ENCODE data around the gene CDH5.

CDH5 gene

GRCh38 chr16:66353055-66353454, 13.4 kb upstream of the CDH5 start:
- DNase-seq (ENCODE audit: insufficient read length, low spot score) (no peak), FAIRE-seq (no peak)

GRCh38 chr16:66354034-66354909, 12.2 kb upstream of the CDH5 start:
- DNase-seq (ENCODE audit: insufficient read length, low spot score) (no peak), FAIRE-seq (no peak)

GRCh38 chr16:66355526-66355925, 11.0 kb upstream of the CDH5 start:
- no peak for FAIRE-seq

GRCh38 chr16:66357523-66357928, 9.0 kb upstream of the CDH5 start:
- FAIRE-seq (peak; percentile 76), DNase-seq (ENCODE audit: insufficient read length, low spot score) (peak; percentile 87)

More at GRCh38 chr16:66355526-66355925, 11.0 kb upstream of the CDH5 start:
- DNase-seq (ENCODE audit: insufficient read length, low spot score): no peak

- no peak for DNase-seq (ENCODE audit: insufficient read length, low spot score)
- no peak for FAIRE-seq
Observed at GRCh38 chr16:66358231-66358630, 8.3 kb upstream of the CDH5 start.

GRCh38 chr16:66359012-66359411, 7.5 kb upstream of the CDH5 start:
- FAIRE-seq (no peak), DNase-seq (ENCODE audit: insufficient read length, low spot score) (no peak)

GRCh38 chr16:66359811-66360608, 6.5 kb upstream of the CDH5 start:
- DNase-seq (ENCODE audit: insufficient read length, low spot score): no peak
- FAIRE-seq: peak; percentile 55

GRCh38 chr16:66360624-66361324, 5.7 kb upstream of the CDH5 start:
- DNase-seq (ENCODE audit: insufficient read length, low spot score) (no peak), FAIRE-seq (no peak)

GRCh38 chr16:66361604-66362135, 4.8 kb upstream of the CDH5 start:
- FAIRE-seq (no peak), DNase-seq (ENCODE audit: insufficient read length, low spot score) (no peak)

GRCh38 chr16:66363211-66363777, 3.2 kb upstream of the CDH5 start:
- DNase-seq (ENCODE audit: insufficient read length, low spot score): no peak
- no peak for FAIRE-seq

GRCh38 chr16:66364117-66364958, 2.2 kb upstream of the CDH5 start:
- no peak for DNase-seq (ENCODE audit: insufficient read length, low spot score)

GRCh38 chr16:66364959-66365306, 1.6 kb upstream of the CDH5 start:
- FAIRE-seq: no peak
- no peak for DNase-seq (ENCODE audit: insufficient read length, low spot score)

More at GRCh38 chr16:66364117-66364958, 2.2 kb upstream of the CDH5 start:
- FAIRE-seq: peak; percentile 38

- DNase-seq (ENCODE audit: insufficient read length, low spot score) (no peak), FAIRE-seq (no peak)
Observed at GRCh38 chr16:66365651-66366050, 840 bp upstream of the CDH5 start.

- DNase-seq (ENCODE audit: insufficient read length, low spot score) (no peak), FAIRE-seq (peak; percentile 40)
Observed at GRCh38 chr16:66367968-66368891, 1.7 kb downstream of the CDH5 start.

GRCh38 chr16:66369055-66369592, 2.6 kb downstream of the CDH5 start:
- no peak for DNase-seq (ENCODE audit: insufficient read length, low spot score)
- FAIRE-seq: no peak

- DNase-seq (ENCODE audit: insufficient read length, low spot score): no peak
- no peak for FAIRE-seq
Observed at GRCh38 chr16:66370786-66371684, 4.5 kb downstream of the CDH5 start.

Measured in HTR-8/SVneo (cell line).